Activated naive CD8-positive, alpha-beta T cell treated with anti-CD3 and anti-CD28 coated beads, Interleukin-2, amount 50 U/mL, for 16 hours (primary cell): ENCODE results near the gene MDK.

ENCODE experiments used
- DNase-seq: peaks from one replicate; pipeline ENCODE4 v3.0.0-alpha.2; 2020; ENCODE audit warnings: low read depth, low spot score

MDK gene

GRCh38 chr11:46402957-46403902, 21.8 kb downstream of the MDK start:
- DNase-seq = no peak

GRCh38 chr11:46404476-46405017, 23.1 kb downstream of the MDK start:
- no peak for DNase-seq

- no peak for DNase-seq
These were observed 26.2 kb downstream of the MDK start for GRCh38 chr11:46407635-46408034.

- DNase-seq = no peak
These were observed 27.0 kb downstream of the MDK start for GRCh38 chr11:46408407-46408986.

- DNase-seq = no peak
These were observed 28.6 kb downstream of the MDK start for GRCh38 chr11:46410021-46410420.

- DNase-seq = no peak
These were observed 32.4 kb downstream of the MDK start for GRCh38 chr11:46413760-46414465.

GRCh38 chr11:46414466-46414796, 33.0 kb downstream of the MDK start:
- no peak for DNase-seq

- DNase-seq = no peak
These were observed 33.4 kb downstream of the MDK start for GRCh38 chr11:46414879-46415278.

- no peak for DNase-seq
These were observed 36.2 kb downstream of the MDK start for GRCh38 chr11:46417711-46418110.

GRCh38 chr11:46418751-46419150, 37.3 kb downstream of the MDK start:
- no peak for DNase-seq

GRCh38 chr11:46420513-46420912, 39.0 kb downstream of the MDK start:
- DNase-seq = no peak

GRCh38 chr11:46421257-46421880, 39.9 kb downstream of the MDK start:
- DNase-seq = no peak

- DNase-seq = no peak
These were observed 41.1 kb downstream of the MDK start for GRCh38 chr11:46422588-46422987.

- no peak for DNase-seq
These were observed 44.9 kb downstream of the MDK start for GRCh38 chr11:46426233-46426991.

GRCh38 chr11:46427364-46427763, 45.9 kb downstream of the MDK start:
- no peak for DNase-seq

GRCh38 chr11:46429717-46430116, 48.2 kb downstream of the MDK start:
- no peak for DNase-seq

- no peak for DNase-seq
These were observed 49.7 kb downstream of the MDK start for GRCh38 chr11:46431211-46431610.
